ENCODE results near the gene SCG3.

SCG3 gene

GRCh38 chr15:51680321-51680720, 982 bp upstream of the SCG3 start:
- DNase-seq, result no peak

- no peak for DNase-seq
These were observed 6.3 kb downstream of the SCG3 start for GRCh38 chr15:51687565-51687964.

GRCh38 chr15:51688863-51689262, 7.6 kb downstream of the SCG3 start:
- DNase-seq, result no peak

- no peak for DNase-seq
These were observed 10.9 kb downstream of the SCG3 start for GRCh38 chr15:51692154-51692553.

- DNase-seq, result no peak
These were observed 15.3 kb downstream of the SCG3 start for GRCh38 chr15:51696566-51696965.

DNA sequence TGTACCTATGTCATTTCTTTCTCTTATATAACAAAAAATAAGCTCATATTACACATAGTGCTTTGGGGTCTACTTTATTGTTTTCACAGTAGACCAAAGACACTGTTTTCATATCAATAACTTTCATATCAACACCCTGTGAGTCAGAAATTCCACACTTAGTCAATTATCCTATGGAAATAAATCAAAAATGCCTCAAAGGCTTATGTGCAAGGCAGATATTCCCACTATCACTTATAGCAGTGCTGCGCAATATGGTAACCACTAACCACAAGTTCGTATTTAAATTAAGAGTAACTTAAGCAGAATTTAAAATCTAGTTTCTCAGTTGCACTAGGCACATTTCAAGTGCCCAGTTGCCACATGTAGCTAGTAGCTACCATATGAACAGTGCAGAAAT, 15.9 kb downstream of the SCG3 start:
- no peak for DNase-seq

- DNase-seq, result no peak
These were observed 18.1 kb downstream of the SCG3 start for GRCh38 chr15:51699373-51699772.

GRCh38 chr15:51702710-51703109, 21.4 kb downstream of the SCG3 start:
- DNase-seq, result no peak

DNA sequence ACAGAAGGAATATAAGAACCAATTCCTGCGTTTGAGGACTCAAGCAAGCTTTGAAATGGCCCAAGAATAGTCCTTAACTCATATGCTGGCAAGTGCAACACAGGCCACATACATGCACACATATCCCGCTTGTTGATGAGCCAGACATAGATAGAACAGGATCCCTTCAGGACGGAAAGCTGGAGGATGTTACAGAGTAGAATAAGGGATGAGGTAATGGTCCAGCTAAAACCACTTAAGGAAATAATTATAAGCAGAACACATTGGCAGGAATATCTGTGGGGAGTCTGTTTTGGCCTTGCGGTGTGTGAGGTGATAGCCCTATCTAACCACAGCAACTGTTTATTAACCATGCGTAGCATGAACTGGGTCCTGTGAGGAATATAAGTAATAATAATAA, 25.0 kb downstream of the SCG3 start:
- DNase-seq, result no peak

DNA sequence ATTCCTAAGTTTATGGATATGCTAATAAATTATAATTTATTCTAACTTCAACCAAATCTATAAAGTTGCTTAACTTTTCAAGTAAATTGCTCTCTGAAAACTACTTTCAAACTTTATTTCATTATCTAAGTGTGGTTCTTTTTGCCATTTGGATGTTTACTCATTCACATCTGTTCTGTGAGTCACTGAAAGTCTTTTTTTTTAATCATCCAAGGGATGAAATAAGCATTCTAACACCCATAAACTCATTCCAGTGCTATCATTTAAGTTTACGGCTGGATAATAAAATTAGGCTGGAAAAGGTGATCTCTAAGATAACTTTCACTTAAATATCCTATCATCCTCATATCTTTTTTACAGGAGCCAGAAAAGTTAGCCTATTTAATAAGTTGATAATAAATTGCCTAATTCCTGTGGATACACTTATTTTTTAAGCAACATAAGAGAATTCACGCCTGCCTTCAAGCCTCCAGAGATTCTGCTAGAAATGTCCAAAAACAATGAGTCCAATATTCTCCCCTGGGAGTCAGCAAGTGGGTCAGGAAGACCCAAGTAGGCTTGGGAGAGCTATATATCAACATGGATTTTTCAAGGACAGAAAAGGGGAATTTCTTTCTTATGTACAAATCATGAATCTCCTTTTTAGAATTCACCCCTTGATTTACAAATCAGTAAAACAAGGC, 25.8 kb downstream of the SCG3 start:
- DNase-seq, result no peak

- DNase-seq, result no peak
These were observed 26.7 kb downstream of the SCG3 start for GRCh38 chr15:51708013-51708412.

DNA sequence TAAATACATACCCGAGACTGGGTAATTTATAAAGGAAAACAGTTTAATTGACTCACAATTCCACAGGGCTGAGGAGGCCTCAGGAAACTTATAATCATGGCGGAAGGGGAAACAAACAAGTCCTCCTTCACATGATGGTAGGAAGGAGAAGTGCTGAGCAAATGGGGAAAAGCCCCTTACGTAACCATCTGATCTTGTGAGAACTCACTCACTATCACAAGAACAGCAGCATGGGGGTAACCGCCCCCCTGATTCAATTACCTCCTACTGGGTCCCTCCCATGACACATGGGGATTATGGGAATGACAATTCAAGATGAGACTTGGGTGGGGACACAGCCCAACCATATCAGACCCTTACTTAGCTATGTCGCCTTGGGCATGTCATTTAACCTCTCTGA, 27.7 kb downstream of the SCG3 start:
- DNase-seq, result no peak

DNA sequence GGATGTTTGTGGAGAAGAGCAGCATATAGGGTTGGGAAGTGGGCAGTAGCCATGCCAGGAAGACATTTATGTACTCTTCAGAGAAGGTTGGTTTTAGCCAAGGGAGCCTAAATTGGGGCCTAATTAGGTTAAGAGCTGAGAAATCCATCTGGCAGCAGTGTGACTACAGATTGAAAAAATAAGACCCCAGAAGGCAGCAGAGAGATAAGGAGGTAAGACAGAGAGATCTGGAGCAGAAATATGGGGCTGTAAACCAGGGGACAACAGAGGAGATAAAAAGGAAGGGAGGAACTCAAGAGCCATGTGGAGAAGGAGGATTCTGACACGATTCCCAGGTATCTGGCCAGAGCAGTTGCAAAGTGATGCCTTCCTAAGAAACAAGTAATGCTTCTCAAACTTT, 32.9 kb downstream of the SCG3 start:
- DNase-seq, result no peak

- no peak for DNase-seq
These were observed 33.6 kb downstream of the SCG3 start for GRCh38 chr15:51714911-51715310.

DNA sequence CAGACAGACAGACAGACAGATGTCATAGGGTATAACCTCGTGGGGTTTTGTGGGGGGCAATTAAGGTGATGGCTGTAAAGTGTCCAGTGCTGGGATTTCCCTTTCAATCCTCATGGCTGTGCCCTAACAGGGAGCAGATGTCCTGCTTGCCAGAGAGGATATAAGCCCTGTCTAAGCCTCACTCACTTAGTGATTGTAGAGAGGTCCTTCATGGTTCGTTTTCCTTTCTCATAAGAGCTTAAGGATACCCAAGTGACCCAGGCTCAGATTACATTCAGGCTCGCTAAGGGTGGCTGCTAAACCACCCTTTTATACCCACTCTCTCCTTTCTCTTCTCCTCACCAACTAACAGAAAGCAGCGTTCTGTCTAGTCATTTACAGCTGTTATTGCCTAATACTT, 36.9 kb downstream of the SCG3 start:
- no peak for DNase-seq

DNA sequence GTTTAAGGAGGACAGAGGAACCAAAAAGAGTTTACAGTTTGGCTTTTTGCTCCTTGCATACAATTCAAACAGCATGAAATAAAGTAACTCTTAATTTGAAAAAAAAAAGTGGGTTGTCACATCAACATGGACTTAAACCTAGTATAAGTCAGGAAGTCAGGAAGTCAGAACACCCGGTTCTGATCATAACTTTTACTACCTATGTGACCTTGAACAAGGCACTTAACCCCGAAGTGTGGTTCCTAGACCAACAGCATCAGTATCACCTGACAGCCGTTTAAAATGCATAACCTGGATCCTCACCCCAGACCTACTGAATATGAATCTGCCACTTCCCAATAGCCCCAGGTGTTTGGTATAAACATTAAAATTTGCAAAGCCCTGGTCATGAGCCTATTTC, 37.4 kb downstream of the SCG3 start:
- DNase-seq, result no peak

DNA sequence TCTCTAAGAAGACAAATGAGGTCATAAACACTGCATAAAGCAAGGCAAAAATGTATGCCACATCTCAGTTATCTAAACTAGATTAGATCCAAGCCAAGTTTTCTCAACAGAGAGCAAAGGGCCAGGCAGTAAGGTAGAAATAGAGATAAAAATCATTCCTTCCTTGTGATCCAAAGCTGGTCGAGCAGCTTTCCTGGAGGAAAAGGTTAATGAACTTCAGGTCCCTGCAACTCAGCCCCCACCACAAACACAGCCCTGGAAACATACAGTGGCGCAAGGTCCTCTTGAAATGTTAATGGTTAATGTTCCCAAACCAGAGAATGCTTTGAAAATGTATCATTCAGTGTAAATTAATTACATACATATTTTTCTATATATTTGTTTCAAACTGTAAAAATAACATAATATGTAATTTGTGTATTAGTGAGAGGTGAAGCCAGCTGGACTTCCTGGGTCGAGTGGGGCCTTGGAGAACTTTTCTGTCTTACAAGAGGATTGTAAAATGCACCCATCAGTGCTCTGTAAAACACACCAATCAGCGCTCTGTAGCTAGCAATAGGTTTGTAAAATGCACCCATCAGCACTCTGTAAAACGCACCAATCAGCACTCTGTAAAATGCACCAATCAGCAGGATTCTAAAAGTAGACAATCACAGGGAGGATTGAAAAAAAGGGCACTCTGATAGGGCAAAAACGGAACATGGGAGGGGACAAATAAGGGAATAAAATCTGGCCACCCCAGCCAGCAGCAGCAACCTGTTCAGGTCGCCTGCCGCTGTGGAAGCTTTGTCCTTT, 39.1 kb downstream of the SCG3 start:
- DNase-seq, result no peak

DNA sequence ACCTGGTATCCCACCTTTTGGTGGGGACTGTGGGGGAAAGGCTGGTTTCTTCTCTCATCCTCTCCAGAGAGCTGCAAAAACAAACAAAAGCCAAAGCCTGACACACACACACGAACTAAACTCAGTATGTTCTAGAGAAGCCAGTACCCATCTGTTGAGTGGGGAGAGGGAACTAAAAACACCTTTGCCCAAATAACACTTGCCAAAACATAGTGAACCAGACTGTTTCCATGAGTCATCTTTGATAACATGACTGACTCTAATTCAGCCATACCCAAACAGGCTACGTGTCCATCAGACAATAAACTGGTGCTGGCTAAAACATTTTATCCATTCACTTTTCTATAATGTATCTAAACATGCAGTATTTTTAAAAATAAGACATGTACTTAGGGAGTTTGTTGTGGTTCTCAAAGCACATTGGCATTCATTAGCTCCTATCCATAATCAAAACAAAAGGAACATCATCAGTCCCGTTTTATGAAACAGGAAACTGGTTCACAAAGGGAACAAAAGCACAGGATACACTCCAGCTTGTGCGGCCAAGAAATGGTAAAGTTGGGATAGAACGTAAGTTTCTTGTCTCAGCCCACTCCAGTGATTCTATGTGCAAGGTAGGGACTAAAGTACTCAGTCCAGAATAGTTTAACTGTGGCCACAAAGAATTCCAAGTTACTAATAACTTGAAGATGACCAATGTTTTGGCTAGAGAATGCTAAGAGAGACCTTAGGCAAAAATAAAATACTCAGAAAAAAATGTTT, 40.1 kb downstream of the SCG3 start:
- no peak for DNase-seq

DNA sequence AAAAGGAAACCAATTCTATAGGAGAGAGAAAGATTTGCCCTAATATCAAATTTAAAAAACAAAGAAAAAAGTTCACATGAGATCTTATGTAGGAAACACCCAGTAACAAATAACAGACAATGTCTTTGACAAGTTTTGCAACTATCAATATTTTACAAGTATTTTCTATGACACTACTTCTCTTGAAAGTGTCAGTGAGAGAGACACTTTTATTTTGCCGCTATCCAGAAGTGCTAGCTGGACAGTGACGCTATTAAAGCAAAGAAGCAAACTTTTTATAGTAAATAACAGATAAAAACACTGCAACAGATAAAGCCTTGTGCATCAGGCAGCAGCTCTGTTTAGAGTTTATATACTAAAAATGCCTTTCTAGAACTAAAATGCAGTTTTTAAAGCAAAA, 42.9 kb downstream of the SCG3 start:
- no peak for DNase-seq

DNA sequence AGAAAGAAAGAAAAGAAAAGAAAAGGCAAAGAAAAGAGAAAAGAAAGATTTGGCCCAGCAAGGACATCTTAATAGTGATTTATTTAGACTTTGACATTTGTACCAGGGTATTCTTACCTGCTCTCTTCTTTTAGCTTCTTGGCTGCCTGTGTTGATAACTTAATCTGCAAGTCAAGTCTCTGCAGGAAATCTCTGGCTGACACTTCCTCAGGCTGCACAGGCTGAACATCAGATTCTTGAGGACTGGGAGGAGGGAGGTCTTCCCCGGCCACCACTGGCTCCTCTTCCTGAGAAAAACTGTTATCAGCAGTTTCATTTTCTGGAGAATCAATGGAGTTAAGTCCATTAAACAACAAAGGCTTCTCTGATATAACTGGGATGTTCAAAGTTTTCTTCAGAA, 43.4 kb downstream of the SCG3 start:
- DNase-seq, result no peak

GRCh38 chr15:51726302-51727073, 45.2 kb downstream of the SCG3 start:
- peak; percentile 53 for DNase-seq

GRCh38 chr15:51727141-51727897, 46.0 kb downstream of the SCG3 start:
- DNase-seq, result no peak

Measured in retina (tissue), 1 donor.